Measurements from ENCODE around the gene DHCR24. TPM values are rescaled to one million over a fixed set of nuclear protein-coding genes. Genes with fewer than 3 reads are reported as not detected.

DHCR24 gene
- total RNA-seq, 2 donors from 2014 or later = 23.6 to 32.3 TPM

- Histone ChIP-seq H3K9me3 (no peaks in the 10 kb centered on the region), H3K27me3 (no peaks in the 10 kb centered on the region), H3K36me3 (replicated peaks in 1 of 2; ENCODE audit: insufficient read depth in 1 of 2, low read depth in 2 of 2) (no peaks in the 10 kb centered on the region), H3K4me1 (no peaks in the 10 kb centered on the region), H3K4me3 (no peak overlapping the region), H3K27ac (no peak overlapping the region)
- 86 to 93% methylated on average over 3 of the region's 3 CpGs for WGBS, 2 donors
- intact Hi-C loops (cut with DNase I) = no loop called here
- DNase-seq (no peak), ATAC-seq (no peak)
- TF ChIP-seq POLR2A (IDR thresholded peaks at IDR 0.05) (no peak), CTCF (IDR thresholded peaks at IDR 0.05) (no peak)
These were observed 42.4 kb downstream of the DHCR24 start for GRCh38 chr1:54844564-54844963.

- no peaks in the 10 kb centered on the region for H3K9me3 ChIP-seq
- H3K4me1 ChIP-seq = no peaks in the 10 kb centered on the region
- no peak for ATAC-seq
- DNase-seq = no peak
- intact Hi-C loops (cut with DNase I) = no loop called here
- H3K36me3 ChIP-seq (replicated peaks in 1 of 2; ENCODE audit: insufficient read depth in 1 of 2, low read depth in 2 of 2) = no peaks in the 10 kb centered on the region
- H3K27ac ChIP-seq = no peak overlapping the region
- H3K4me3 ChIP-seq = no peak overlapping the region
- 88 to 91% methylated on average over 5 of the region's 5 CpGs for WGBS, 2 donors
- TF ChIP-seq POLR2A (IDR thresholded peaks at IDR 0.05) (no peak), CTCF (IDR thresholded peaks at IDR 0.05) (no peak)
- H3K27me3 ChIP-seq = no peaks in the 10 kb centered on the region
These were observed 43.5 kb downstream of the DHCR24 start for GRCh38 chr1:54843449-54843848.

- Histone ChIP-seq H3K4me1 (no peaks in the 10 kb centered on the region), H3K9me3 (no peaks in the 10 kb centered on the region), H3K4me3 (no peak overlapping the region), H3K27me3 (no peaks in the 10 kb centered on the region), H3K27ac (no peak overlapping the region), H3K36me3 (replicated peaks in 1 of 2; ENCODE audit: insufficient read depth in 1 of 2, low read depth in 2 of 2) (no peaks in the 10 kb centered on the region)
- no peak for ATAC-seq
- TF ChIP-seq POLR2A (IDR thresholded peaks at IDR 0.05) (no peak), CTCF (IDR thresholded peaks at IDR 0.05) (no peak)
- intact Hi-C loops (cut with DNase I) = no loop called here
- no peak for DNase-seq
- 83 to 93% methylated on average over 9 of the region's 9 CpGs for WGBS, 2 donors
These were observed 44.0 kb downstream of the DHCR24 start for GRCh38 chr1:54842963-54843362.

- no peaks in the 10 kb centered on the region for H3K36me3 ChIP-seq (replicated peaks in 1 of 2; ENCODE audit: insufficient read depth in 1 of 2, low read depth in 2 of 2)
- ATAC-seq = no peak
- DNase-seq = no peak
- H3K4me1 ChIP-seq = no peaks in the 10 kb centered on the region
- no peak overlapping the region for H3K4me3 ChIP-seq
- H3K27me3 ChIP-seq = no peaks in the 10 kb centered on the region
- no peaks in the 10 kb centered on the region for H3K9me3 ChIP-seq
- TF ChIP-seq POLR2A (IDR thresholded peaks at IDR 0.05) = no peak
- TF ChIP-seq CTCF (IDR thresholded peaks at IDR 0.05) = no peak
- 83 to 87% methylated on average over 10 of the region's 10 CpGs for WGBS, 2 donors
- H3K27ac ChIP-seq = no peak overlapping the region
- intact Hi-C loops (cut with DNase I) = no loop called here
These were observed 44.6 kb downstream of the DHCR24 start for GRCh38 chr1:54842206-54842915.

- DNase-seq = no peak
- H3K4me1 ChIP-seq = no peaks in the 10 kb centered on the region
- TF ChIP-seq POLR2A (IDR thresholded peaks at IDR 0.05) (no peak), CTCF (IDR thresholded peaks at IDR 0.05) (no peak)
- H3K9me3 ChIP-seq = no peaks in the 10 kb centered on the region
- ATAC-seq = no peak
- H3K27me3 ChIP-seq = no peaks in the 10 kb centered on the region
- no peak overlapping the region for H3K4me3 ChIP-seq
- no peaks in the 10 kb centered on the region for H3K36me3 ChIP-seq (replicated peaks in 1 of 2; ENCODE audit: insufficient read depth in 1 of 2, low read depth in 2 of 2)
- intact Hi-C loops (cut with DNase I) = no loop called here
- no peak overlapping the region for H3K27ac ChIP-seq
- WGBS, 2 donors = 45 to 66% methylated on average over 2 of the region's 2 CpGs
These were observed 47.2 kb downstream of the DHCR24 start for GRCh38 chr1:54839824-54840223.

All from body of pancreas (tissue), 4 donors.